Osteoblast (primary cell): Measurements from ENCODE around the gene FAM227B. TPM values are rescaled to one million over a fixed set of nuclear protein-coding genes. Genes with fewer than 3 reads are reported as not detected.

ENCODE experiments used
- DNase-seq: peaks from one replicate; pipeline ENCODE4 v3.0.0; 2011; ENCODE audit warnings: low spot score, mixed read lengths; ENCODE audit not compliant: insufficient read length; ENCODE audit errors: missing footprints
- H2AFZ ChIP-seq: 2 replicates; pipeline ENCODE4 v1.6.0; 2011; ENCODE audit warnings: mild to moderate bottlenecking, low read length
- H3K27ac ChIP-seq: 2 replicates; pipeline ENCODE4 v1.5.1; 2011; ENCODE audit warnings: mild to moderate bottlenecking, low read depth, low read length, moderate library complexity
- H3K27me3 ChIP-seq: 2 replicates; pipeline ENCODE4 v1.6.0; 2012; ENCODE audit warnings: mild to moderate bottlenecking, control low read depth, inconsistent platforms, low read length, moderate library complexity; ENCODE audit not compliant: insufficient read depth
- H3K36me3 ChIP-seq: 2 replicates; pipeline ENCODE4 v1.5.1; 2011; ENCODE audit warnings: mild to moderate bottlenecking, low read length, control low read depth, moderate library complexity; ENCODE audit not compliant: insufficient read depth
- H3K4me1 ChIP-seq: 2 replicates; pipeline ENCODE4 v1.5.1; 2011; ENCODE audit warnings: mild to moderate bottlenecking, low read length, control low read depth, moderate library complexity; ENCODE audit not compliant: insufficient read depth
- H3K4me2 ChIP-seq: 2 replicates; pipeline ENCODE4 v1.6.0; 2011; ENCODE audit warnings: mild to moderate bottlenecking, low read length; ENCODE audit not compliant: insufficient read depth
- H3K4me3 ChIP-seq: fragments of 200-600 bp; sonication (generic); 3 replicates; pipeline ENCODE4 v1.5.1; 2012; ENCODE audit warnings: mild to moderate bottlenecking, low read length, inconsistent platforms; ENCODE audit not compliant: insufficient read depth
- H3K79me2 ChIP-seq: 2 replicates; pipeline ENCODE4 v1.6.0; 2012; ENCODE audit warnings: mild to moderate bottlenecking, low read length, control low read depth, inconsistent platforms; ENCODE audit not compliant: insufficient read depth
- H3K9me3 ChIP-seq: 2 replicates; pipeline ENCODE4 v1.5.1; 2011; ENCODE audit warnings: low read depth, low read length, control low read depth
- H4K20me1 ChIP-seq: 2 replicates; pipeline ENCODE4 v1.6.0; 2012; ENCODE audit warnings: mild to moderate bottlenecking, low read length, control low read depth; ENCODE audit not compliant: insufficient read depth
- CTCF ChIP-seq: IDR thresholded peaks from 2 replicates; pipeline ENCODE4 v1.5.1; 2011; ENCODE audit warnings: mild to moderate bottlenecking, low read depth, low read length, moderate library complexity; ENCODE audit errors: extremely low read depth
- total RNA-seq: library from RNA; depleted of rRNA; stranded (reverse); fragments of >200 nt; gene quantifications from 2 replicates; pipeline ENCODE4 v1.2.3, GENCODE V29; 2012

Gene FAM227B
- total RNA-seq, 1 donor, result 4.3 TPM

- Histone ChIP-seq H3K27me3 (no peaks in the 10 kb centered on the region), H3K36me3 (peaks cover 5% of the 10 kb centered on the region), H3K4me2 (no peak overlapping the region), H3K4me1 (peaks cover 46% of the 10 kb centered on the region), H3K4me3 (no peak overlapping the region), H3K27ac (no peak overlapping the region), H2AFZ (no peak overlapping the region), H3K9me3 (no peaks in the 10 kb centered on the region), H4K20me1 (peaks cover 4% of the 10 kb centered on the region), H3K79me2 (peaks cover 73% of the 10 kb centered on the region)
- TF ChIP-seq CTCF, result no peak
- DNase-seq, result no peak
Observed at GRCh38 chr15:49456166-49456565, 164.5 kb downstream of the FAM227B start.

- Histone ChIP-seq H2AFZ (no peak overlapping the region), H3K27ac (no peak overlapping the region), H3K36me3 (peaks cover 21% of the 10 kb centered on the region), H3K4me1 (peaks cover 21% of the 10 kb centered on the region), H4K20me1 (peaks cover 11% of the 10 kb centered on the region), H3K27me3 (no peaks in the 10 kb centered on the region), H3K4me3 (no peak overlapping the region), H3K9me3 (no peaks in the 10 kb centered on the region), H3K79me2 (peaks cover 70% of the 10 kb centered on the region), H3K4me2 (no peak overlapping the region)
- DNase-seq, result no peak
- no peak for TF ChIP-seq CTCF
Observed at GRCh38 chr15:49452595-49452994, 168.0 kb downstream of the FAM227B start.

- no peak for TF ChIP-seq CTCF
Observed at GRCh38 chr15:49441816-49442215, 178.8 kb downstream of the FAM227B start.

GRCh38 chr15:49441356-49441755, 179.3 kb downstream of the FAM227B start:
- Histone ChIP-seq H3K9me3 (no peaks in the 10 kb centered on the region), H3K27me3 (no peaks in the 10 kb centered on the region), H3K27ac (peak overlapping the region; percentile 4), H3K4me1 (peaks cover 55% of the 10 kb centered on the region), H2AFZ (no peak overlapping the region), H3K4me2 (no peak overlapping the region), H3K4me3 (no peak overlapping the region), H4K20me1 (peaks cover 4% of the 10 kb centered on the region), H3K79me2 (peaks cover 68% of the 10 kb centered on the region), H3K36me3 (peaks cover 9% of the 10 kb centered on the region)
- no peak for DNase-seq
- no peak for TF ChIP-seq CTCF

More at GRCh38 chr15:49441816-49442215, 178.8 kb downstream of the FAM227B start:
- H3K27ac ChIP-seq, result no peak overlapping the region
- H4K20me1 ChIP-seq, result peaks cover 4% of the 10 kb centered on the region
- DNase-seq, result no peak
- no peaks in the 10 kb centered on the region for H3K9me3 ChIP-seq
- H3K4me2 ChIP-seq, result no peak overlapping the region
- H3K36me3 ChIP-seq, result peaks cover 9% of the 10 kb centered on the region
- peaks cover 53% of the 10 kb centered on the region for H3K4me1 ChIP-seq
- no peak overlapping the region for H3K4me3 ChIP-seq
- H3K27me3 ChIP-seq, result no peaks in the 10 kb centered on the region
- H3K79me2 ChIP-seq, result peaks cover 68% of the 10 kb centered on the region
- no peak overlapping the region for H2AFZ ChIP-seq
